Astrocyte (in vitro differentiated cells and primary cell): Measurements from ENCODE around the gene TNPO3. TPM values are rescaled to one million over a fixed set of nuclear protein-coding genes. Genes with fewer than 3 reads are reported as not detected.

Experiments
- DNase-seq: peaks from one replicate; pipeline ENCODE4 v3.0.0-alpha.2; 2010; ENCODE audit warnings: low read depth
- FAIRE-seq: peaks from 2 replicates; lab custom pipeline; 2011; peaks lifted over from hg19 to GRCh38; lab: Jason Lieb, UNC
- H2AFZ ChIP-seq: 2 replicates; pipeline ENCODE4 v1.6.0; 2012; ENCODE audit warnings: low read depth, low read length, inconsistent platforms
- H3K27ac ChIP-seq: 2 replicates; pipeline ENCODE4 v1.5.1; 2011; ENCODE audit warnings: low read depth, low read length, inconsistent platforms
- H3K27me3 ChIP-seq: 2 replicates; pipeline ENCODE4 v1.6.0; 2011; ENCODE audit warnings: low read length, inconsistent platforms; ENCODE audit not compliant: insufficient read depth
- H3K36me3 ChIP-seq: 2 replicates; pipeline ENCODE4 v1.5.1; 2011; ENCODE audit warnings: low read length, inconsistent platforms; ENCODE audit not compliant: insufficient read depth
- H3K4me1 ChIP-seq: 2 replicates; pipeline ENCODE4 v1.5.1; 2011; ENCODE audit warnings: low read length, inconsistent platforms; ENCODE audit not compliant: insufficient read depth
- H3K4me2 ChIP-seq: 2 replicates; pipeline ENCODE4 v1.6.0; 2012; ENCODE audit warnings: low read length, inconsistent platforms
- H3K4me3 ChIP-seq: 2 replicates; pipeline ENCODE4 v1.5.1; 2011; ENCODE audit warnings: low read depth, mild to moderate bottlenecking, low read length, inconsistent platforms; ENCODE audit not compliant: insufficient read depth
- H3K79me2 ChIP-seq: 2 replicates; pipeline ENCODE4 v1.6.0; 2012; ENCODE audit warnings: mild to moderate bottlenecking, low read length, inconsistent platforms; ENCODE audit not compliant: insufficient read depth
- H3K9ac ChIP-seq: 2 replicates; pipeline ENCODE4 v1.6.0; 2012; ENCODE audit warnings: mild to moderate bottlenecking, low read length, inconsistent platforms
- H3K9me3 ChIP-seq: 2 replicates; pipeline ENCODE4 v1.5.1; 2012; ENCODE audit warnings: low read depth, mild to moderate bottlenecking, low read length, inconsistent platforms; ENCODE audit not compliant: insufficient read depth
- H4K20me1 ChIP-seq: 2 replicates; pipeline ENCODE4 v1.6.0; 2012; ENCODE audit warnings: low read length, inconsistent platforms; ENCODE audit not compliant: insufficient read depth
- H3K27ac Mint-ChIP-seq: one replicate; pipeline ENCODE4 v1.8.0; 2021; ENCODE audit warnings: mild to moderate bottlenecking, mixed read lengths; ENCODE audit not compliant: unreplicated experiment
- H3K27me3 Mint-ChIP-seq: one replicate; pipeline ENCODE4 v1.8.0; 2021; ENCODE audit warnings: low read depth, mixed read lengths; ENCODE audit not compliant: unreplicated experiment
- H3K36me3 Mint-ChIP-seq: one replicate; pipeline ENCODE4 v1.8.0; 2021; ENCODE audit warnings: low read depth, mixed read lengths; ENCODE audit not compliant: unreplicated experiment
- H3K4me1 Mint-ChIP-seq: one replicate; pipeline ENCODE4 v1.8.0; 2021; ENCODE audit warnings: low read depth, mixed read lengths; ENCODE audit not compliant: unreplicated experiment
- H3K4me3 Mint-ChIP-seq: one replicate; pipeline ENCODE4 v1.8.0; 2021; ENCODE audit warnings: mild to moderate bottlenecking, moderate library complexity, mixed read lengths; ENCODE audit not compliant: unreplicated experiment
- H3K9me3 Mint-ChIP-seq: one replicate; pipeline ENCODE4 v1.8.0; 2021; ENCODE audit warnings: mild to moderate bottlenecking, mixed read lengths; ENCODE audit not compliant: unreplicated experiment
- CTCF ChIP-seq: IDR thresholded peaks from 2 replicates; pipeline ENCODE4 v1.5.1; 2011; ENCODE audit warnings: low read depth, mild to moderate bottlenecking, inconsistent platforms, low read length, moderate library complexity; ENCODE audit not compliant: insufficient read depth
- EZH2 ChIP-seq: IDR thresholded peaks from 2 replicates; pipeline ENCODE4 v1.6.1; 2012; ENCODE audit warnings: mild to moderate bottlenecking, low read length, inconsistent platforms; ENCODE audit not compliant: insufficient read depth
- total RNA-seq: library from RNA; stranded (reverse); gene quantifications from 2 replicates; pipeline ENCODE4 v1.2.1, GENCODE V29; 2021

TNPO3 gene
- total RNA-seq, 1 donor from 2014 or later, result 49.2 TPM

DNA sequence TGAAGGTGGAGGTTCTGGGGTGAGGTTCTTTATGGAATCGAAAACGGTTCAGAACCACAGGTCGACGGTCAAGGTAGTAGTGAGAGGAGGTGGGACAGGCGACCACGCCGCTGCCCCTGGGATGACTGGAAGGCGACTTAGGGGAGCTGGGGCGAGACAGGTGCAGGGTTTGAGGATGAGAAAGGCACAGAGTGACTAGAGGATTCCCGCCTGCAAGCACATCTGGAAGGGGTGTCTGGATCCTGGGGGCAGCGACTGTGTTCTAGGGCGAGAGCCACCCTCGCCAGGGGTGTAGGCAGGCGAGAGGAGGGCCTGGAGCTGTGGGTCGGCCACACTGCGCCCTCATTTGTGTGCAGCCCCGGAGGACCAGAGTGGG lies 117.7 kb downstream of the TNPO3 start:
- Mint-ChIP-seq H3K9me3 (peaks cover 5% of the 10 kb centered on the region), H3K27ac (no peak overlapping the region), H3K4me1 (peaks cover 2% of the 10 kb centered on the region), H3K36me3 (peaks cover 3% of the 10 kb centered on the region), H3K4me3 (peak overlapping the region; percentile 76), H3K27me3 (peaks cover 67% of the 10 kb centered on the region)
- no peaks in the 10 kb centered on the region for H3K36me3 ChIP-seq
- no peak overlapping the region for H3K27ac ChIP-seq
- H3K4me1 ChIP-seq, result no peaks in the 10 kb centered on the region
- peak overlapping the region; percentile 78 for H3K4me2 ChIP-seq
- FAIRE-seq (no peak), DNase-seq (no peak)
- H3K9ac ChIP-seq, result no peak overlapping the region
- H3K9me3 ChIP-seq, result no peaks in the 10 kb centered on the region
- TF ChIP-seq CTCF, result no peak
- no peak for TF ChIP-seq EZH2
- no peaks in the 10 kb centered on the region for H4K20me1 ChIP-seq
- no peak overlapping the region for H3K4me3 ChIP-seq
- H3K79me2 ChIP-seq, result no peaks in the 10 kb centered on the region
- H3K27me3 ChIP-seq, result peaks cover 39% of the 10 kb centered on the region
- no peak overlapping the region for H2AFZ ChIP-seq

DNA sequence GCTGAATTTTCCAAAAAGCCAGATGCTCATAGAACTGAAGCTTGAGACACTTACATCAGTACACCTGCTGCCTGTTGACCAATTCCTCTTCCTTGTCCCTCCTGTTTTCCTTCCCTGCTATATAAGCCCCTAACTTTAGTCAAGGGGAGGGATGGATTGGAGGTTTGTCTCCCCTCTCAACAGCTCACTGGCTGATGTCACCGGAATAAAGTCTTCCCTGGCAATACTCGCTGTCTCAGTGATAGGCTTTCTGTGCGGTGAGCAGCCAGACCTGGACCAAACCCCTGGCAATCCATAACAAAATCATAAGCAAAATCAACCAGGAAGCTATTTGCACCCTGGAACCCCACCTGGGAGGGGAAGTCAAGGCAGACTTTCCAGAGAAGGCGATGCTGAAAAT lies 118.1 kb downstream of the TNPO3 start:
- peaks cover 3% of the 10 kb centered on the region for H3K36me3 Mint-ChIP-seq
- Histone ChIP-seq H3K9ac (no peak overlapping the region), H2AFZ (no peak overlapping the region), H3K36me3 (no peaks in the 10 kb centered on the region), H3K4me1 (no peaks in the 10 kb centered on the region), H3K79me2 (no peaks in the 10 kb centered on the region), H3K9me3 (no peaks in the 10 kb centered on the region), H3K27me3 (peaks cover 39% of the 10 kb centered on the region), H4K20me1 (no peaks in the 10 kb centered on the region), H3K27ac (no peak overlapping the region), H3K4me2 (no peak overlapping the region), H3K4me3 (no peak overlapping the region)
- TF ChIP-seq EZH2 (no peak), CTCF (no peak)
- no peak overlapping the region for H3K4me3 Mint-ChIP-seq
- no peak overlapping the region for H3K27ac Mint-ChIP-seq
- no peak for FAIRE-seq
- H3K27me3 Mint-ChIP-seq, result peaks cover 68% of the 10 kb centered on the region
- DNase-seq, result no peak
- H3K4me1 Mint-ChIP-seq, result peaks cover 2% of the 10 kb centered on the region
- peaks cover 5% of the 10 kb centered on the region for H3K9me3 Mint-ChIP-seq

DNA sequence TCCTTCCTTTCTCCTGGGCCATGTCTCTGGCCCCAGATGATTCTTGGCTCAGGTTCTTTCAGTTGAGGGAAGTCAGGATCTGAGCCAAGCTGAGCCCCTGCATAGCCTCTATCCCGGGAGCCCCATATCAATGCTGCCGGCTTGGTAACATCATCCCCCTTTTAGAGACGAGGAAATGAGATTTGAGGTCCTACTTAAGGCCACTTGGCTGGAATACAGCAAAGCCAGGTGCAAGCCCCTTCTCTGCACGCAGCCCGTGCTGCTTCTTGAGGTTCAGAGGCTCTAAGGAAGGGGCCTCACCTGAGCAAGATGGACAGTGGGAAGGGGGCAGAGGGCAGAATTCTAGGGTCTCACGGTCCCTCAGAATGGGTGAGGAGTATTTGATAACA lies 119.6 kb downstream of the TNPO3 start:
- Histone ChIP-seq H3K79me2 (no peaks in the 10 kb centered on the region), H2AFZ (no peak overlapping the region), H3K27ac (no peak overlapping the region), H3K27me3 (peaks cover 37% of the 10 kb centered on the region), H3K4me3 (no peak overlapping the region), H3K4me1 (no peaks in the 10 kb centered on the region), H3K36me3 (no peaks in the 10 kb centered on the region), H3K9ac (no peak overlapping the region), H3K4me2 (no peak overlapping the region), H3K9me3 (no peaks in the 10 kb centered on the region), H4K20me1 (no peaks in the 10 kb centered on the region)
- H3K27ac Mint-ChIP-seq, result no peak overlapping the region
- peaks cover 3% of the 10 kb centered on the region for H3K36me3 Mint-ChIP-seq
- peaks cover 2% of the 10 kb centered on the region for H3K4me1 Mint-ChIP-seq
- DNase-seq (no peak), FAIRE-seq (no peak)
- H3K4me3 Mint-ChIP-seq, result no peak overlapping the region
- H3K9me3 Mint-ChIP-seq, result peaks cover 5% of the 10 kb centered on the region
- H3K27me3 Mint-ChIP-seq, result peaks cover 64% of the 10 kb centered on the region
- no peak for TF ChIP-seq EZH2
- TF ChIP-seq CTCF, result no peak
